Coronary artery (tissue), 2 donors: Measurements from ENCODE around the gene NES.
A peak's percentile ranks its signal among the peaks of the same experiment; 100 is the strongest.

Experiments used
- DNase-seq: peaks from one replicate; pipeline ENCODE4 v3.0.0-alpha.2; 2017; ENCODE audit warnings: low spot score
- H3K27ac ChIP-seq, 2 donors: fragments of 200-600 bp; sonication (generic); one replicate each; pipeline ENCODE4 v1.5.1; 2016 to 2019
- H3K4me3 ChIP-seq: fragments of 200-600 bp; sonication (generic); 2 replicates; pipeline ENCODE4 v1.5.1; 2016; ENCODE audit warnings: mild to moderate bottlenecking, moderate library complexity
- CTCF ChIP-seq: fragments of 200-600 bp; sonication (generic); IDR thresholded peaks from one replicate; pipeline ENCODE4 v1.5.1; 2019; ENCODE audit warnings: antibody characterized with exemption

NES gene

GRCh38 chr1:156657741-156658319 lies 19.4 kb downstream of the NES start:
- Histone ChIP-seq H3K27ac (no peak overlapping the region), H3K4me3 (peak overlapping the region; percentile 69)
- no peak for TF ChIP-seq CTCF
- no peak for DNase-seq

- H3K27ac ChIP-seq = no peak overlapping the region
- H3K4me3 ChIP-seq = peak overlapping the region; percentile 69
- peak; percentile 96 for TF ChIP-seq CTCF
- no peak for DNase-seq
Measured at GRCh38 chr1:156656806-156657740, 20.1 kb downstream of the NES start.

- Histone ChIP-seq H3K4me3 (no peak overlapping the region), H3K27ac (no peak overlapping the region)
- TF ChIP-seq CTCF = no peak
- DNase-seq = no peak
Measured at GRCh38 chr1:156655904-156656516, 21.2 kb downstream of the NES start.

GRCh38 chr1:156655151-156655903 lies 21.9 kb downstream of the NES start:
- no peak overlapping the region for H3K27ac ChIP-seq
- no peak for DNase-seq
- H3K4me3 ChIP-seq = no peak overlapping the region
- no peak for TF ChIP-seq CTCF

GRCh38 chr1:156654700-156655099 lies 22.5 kb downstream of the NES start:
- TF ChIP-seq CTCF = no peak
- no peak overlapping the region for H3K27ac ChIP-seq

GRCh38 chr1:156652992-156653355 lies 24.2 kb downstream of the NES start:
- Histone ChIP-seq H3K27ac (no peak overlapping the region), H3K4me3 (no peak overlapping the region)
- DNase-seq = no peak
- no peak for TF ChIP-seq CTCF

More at GRCh38 chr1:156654700-156655099, 22.5 kb downstream of the NES start:
- no peak overlapping the region for H3K4me3 ChIP-seq
- no peak for DNase-seq
